Stimulated activated CD8-positive, alpha-beta memory T cell treated with anti-CD3 and anti-CD28 coated beads, Interleukin-4, amount 100 ng/mL, for 4 hours (primary cell): ENCODE measurements around the gene ARHGAP33.
"Not testable (repeated sequence)": the region's sequence is repeated elsewhere in the genome, so short reads cannot be mapped to it uniquely, and the experiment has no call there.

ENCODE experiments used
- DNase-seq, 2 donors: peaks; one replicate each; pipeline ENCODE4 v3.0.0-alpha.2; 2020; ENCODE audit warnings: low read depth in 2 of 2, low spot score in 1 of 2

ARHGAP33 gene

GRCh38 chr19:35754370-35755130, 20.8 kb upstream of the ARHGAP33 start:
- no peak for DNase-seq

GRCh38 chr19:35755131-35755549, 20.2 kb upstream of the ARHGAP33 start:
- DNase-seq: no peak

- DNase-seq: peak in 1 of 2 donors; percentile 41
Measured at GRCh38 chr19:35755550-35756376, 19.6 kb upstream of the ARHGAP33 start.

- DNase-seq: no peak
Measured at GRCh38 chr19:35756377-35757230, 18.8 kb upstream of the ARHGAP33 start, which contains the start of gene HSPB6. TSS of gene HSPB6 (minus strand) at chr19:35757029. CDS start at chr19:35757008, 21 bp downstream.

- no peak for DNase-seq
Measured at GRCh38 chr19:35757231-35757748, 18.1 kb upstream of the ARHGAP33 start.

GRCh38 chr19:35757749-35758608, 17.4 kb upstream of the ARHGAP33 start, which contains the start of gene PROSER3:
TSS of gene PROSER3 (plus strand) at chr19:35758176. CDS start at chr19:35758216, 40 bp downstream.
- DNase-seq: peak; percentile 96 to 97

- no peak for DNase-seq
Measured at GRCh38 chr19:35759697-35760096, 15.7 kb upstream of the ARHGAP33 start.

- DNase-seq: no peak
Measured at GRCh38 chr19:35760711-35761349, 14.5 kb upstream of the ARHGAP33 start.

- DNase-seq: no peak
Measured at GRCh38 chr19:35764432-35765315, 10.7 kb upstream of the ARHGAP33 start.

GRCh38 chr19:35766571-35767104, 8.7 kb upstream of the ARHGAP33 start:
- DNase-seq: no peak

GRCh38 chr19:35767288-35768081, 7.9 kb upstream of the ARHGAP33 start:
- no peak for DNase-seq

GRCh38 chr19:35768082-35768421, 7.3 kb upstream of the ARHGAP33 start:
- DNase-seq: no peak

GRCh38 chr19:35772362-35772761, 3.0 kb upstream of the ARHGAP33 start:
- DNase-seq: not testable (repeated sequence)

- no peak for DNase-seq
Measured at GRCh38 chr19:35773020-35773806, 2.2 kb upstream of the ARHGAP33 start.

GRCh38 chr19:35774274-35775045, 904 bp upstream of the ARHGAP33 start:
- no peak for DNase-seq

GRCh38 chr19:35775046-35775297, 392 bp upstream of the ARHGAP33 start:
- DNase-seq: no peak
